Fibroblast of skin of left quadriceps (primary cell): Measurements from ENCODE around the gene APLP2.
A peak's percentile ranks its signal among the peaks of the same experiment; 100 is the strongest.

ENCODE experiments used
- DNase-seq, 2 experiments: peaks; one replicate each; pipeline ENCODE4 v3.0.0-alpha.2; 2013; ENCODE audit warnings: low read depth in 2 of 2

APLP2 gene

DNA sequence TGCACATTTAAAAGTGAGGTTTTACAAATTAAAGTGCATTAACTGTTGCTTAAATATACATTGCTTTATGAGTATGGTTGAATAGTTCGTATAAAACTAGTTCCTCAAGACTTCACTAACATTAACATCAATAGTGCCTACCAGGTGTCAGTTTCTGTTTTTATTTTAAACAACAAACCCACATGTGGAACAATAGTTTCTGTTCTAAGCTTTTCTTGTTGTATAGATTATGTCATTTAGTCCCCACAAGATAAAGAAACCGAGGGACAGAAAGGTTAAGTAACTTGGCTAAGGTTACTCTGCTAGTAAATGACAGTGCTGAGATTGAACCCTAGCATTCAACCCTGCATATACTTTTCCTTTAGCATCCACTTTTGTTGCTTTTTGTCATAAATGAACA is 48.5 kb downstream of the APLP2 start:
- no peak for DNase-seq

DNA sequence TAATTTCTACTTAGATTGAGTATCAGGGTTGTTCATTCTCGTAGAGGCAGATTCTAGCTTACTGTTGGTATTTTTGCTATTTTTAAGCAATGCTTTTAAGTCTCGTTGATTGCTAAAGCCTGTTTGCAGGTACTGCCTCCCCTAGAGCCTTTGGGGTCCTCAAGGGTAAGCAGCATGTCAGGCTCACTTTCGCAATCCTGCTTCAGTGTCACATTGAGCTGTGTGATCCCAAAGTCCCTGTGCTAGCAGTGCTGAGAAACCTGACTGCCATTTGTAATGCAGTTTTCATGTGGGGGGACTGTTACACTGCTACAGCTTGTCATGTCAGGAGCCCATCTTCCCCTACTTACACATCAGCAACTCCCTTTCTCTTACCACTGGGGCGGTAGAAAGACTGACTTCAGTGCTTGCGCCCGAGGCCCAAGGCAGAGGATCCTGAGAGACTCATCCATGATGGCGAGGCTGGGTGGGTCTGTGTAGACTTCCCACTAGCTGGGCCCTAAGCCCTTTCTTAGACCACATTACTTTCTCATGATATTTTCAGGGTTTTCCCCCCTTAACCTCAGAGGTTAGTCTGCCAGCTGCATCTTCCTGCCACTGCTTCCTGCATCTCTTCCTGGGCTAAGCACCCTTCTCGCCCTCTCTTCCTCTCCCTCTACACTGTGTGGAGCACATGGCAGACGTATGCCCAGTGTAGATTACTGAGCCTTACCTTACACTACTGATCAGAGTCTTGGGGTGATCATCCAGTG is 49.1 kb downstream of the APLP2 start:
- no peak for DNase-seq

DNA sequence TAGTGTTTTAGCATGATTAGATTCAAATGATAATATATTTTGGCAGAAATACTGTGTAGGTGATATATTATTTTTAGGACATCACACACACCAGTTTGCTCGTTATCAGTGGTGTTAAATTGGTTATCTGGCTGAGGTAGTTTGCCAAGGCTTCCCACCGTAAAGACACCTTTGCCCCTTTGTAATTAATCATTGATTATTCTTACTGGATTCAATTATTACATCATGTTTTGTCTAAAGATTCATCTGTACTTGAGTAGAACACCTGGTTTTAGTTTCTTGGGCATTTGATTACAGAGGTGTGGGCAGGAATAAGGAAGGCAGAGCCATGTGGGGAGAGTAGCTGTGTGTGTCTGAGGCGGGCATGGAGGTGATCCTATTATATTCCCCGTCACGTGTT is 50.4 kb downstream of the APLP2 start:
- DNase-seq = no peak

DNA sequence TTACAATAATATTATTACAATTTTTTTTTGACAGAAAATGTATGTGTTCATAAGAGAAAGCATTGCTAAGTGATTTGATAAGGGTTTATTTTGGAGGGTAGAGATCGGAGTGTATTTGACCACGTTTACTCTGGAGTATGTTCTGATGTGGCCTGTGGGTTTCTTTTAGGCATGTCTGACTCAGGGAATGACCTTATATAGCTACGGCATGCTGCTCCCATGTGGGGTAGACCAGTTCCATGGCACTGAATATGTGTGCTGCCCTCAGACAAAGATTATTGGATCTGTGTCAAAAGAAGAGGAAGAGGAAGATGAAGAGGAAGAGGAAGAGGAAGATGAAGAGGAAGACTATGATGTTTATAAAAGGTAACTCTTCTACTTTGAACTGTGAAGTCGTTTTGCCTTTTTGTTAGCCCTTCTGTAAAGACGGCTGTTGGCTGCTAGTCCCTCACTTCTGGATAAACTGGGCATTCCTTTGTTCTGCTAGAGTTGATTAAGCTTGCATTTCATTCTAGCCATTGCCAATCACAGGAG is 51.8 kb downstream of the APLP2 start:
- DNase-seq = peak; percentile 54 to 63

- no peak for DNase-seq
These were observed 52.5 kb downstream of the APLP2 start for GRCh38 chr11:130122141-130122575.

GRCh38 chr11:130123414-130124040 is 53.8 kb downstream of the APLP2 start:
- no peak for DNase-seq

DNA sequence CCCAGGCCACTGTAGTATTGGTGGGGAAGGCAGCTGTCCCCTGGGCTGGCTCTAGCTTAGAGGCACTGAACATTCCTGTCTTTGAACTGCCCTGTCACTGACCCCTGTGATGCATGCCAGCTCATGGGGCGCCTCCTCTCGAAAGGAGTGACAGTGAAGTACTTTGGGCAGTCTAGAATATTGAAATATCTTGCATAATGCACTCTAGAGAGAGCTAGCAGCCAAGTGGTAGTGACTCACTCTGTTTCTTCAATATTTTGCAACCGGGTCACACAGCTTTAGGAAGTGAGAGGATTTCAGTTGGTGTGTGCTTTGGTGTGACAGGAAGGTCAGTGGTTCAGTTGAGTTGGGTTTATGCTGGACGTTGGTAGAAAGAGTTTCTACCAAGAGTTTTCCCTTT is 54.4 kb downstream of the APLP2 start:
- peak; percentile 47 to 58 for DNase-seq

- no peak for DNase-seq
These were observed 55.9 kb downstream of the APLP2 start for GRCh38 chr11:130125638-130126037.

DNA sequence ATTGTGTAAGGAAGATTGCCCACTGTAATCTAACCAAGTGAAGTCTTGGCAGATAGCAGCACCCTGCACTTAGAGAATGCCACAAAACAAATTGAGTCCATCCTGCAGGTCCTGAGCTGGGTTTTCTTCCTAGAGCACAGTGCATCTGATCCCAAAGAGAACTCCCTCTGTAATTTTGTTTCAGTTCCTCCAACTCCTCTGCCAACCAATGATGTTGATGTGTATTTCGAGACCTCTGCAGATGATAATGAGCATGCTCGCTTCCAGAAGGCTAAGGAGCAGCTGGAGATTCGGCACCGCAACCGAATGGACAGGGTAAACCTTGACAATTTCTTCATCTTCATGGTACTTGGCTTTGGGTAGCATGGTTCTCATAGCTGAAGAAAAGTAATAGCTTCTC is 56.8 kb downstream of the APLP2 start:
- DNase-seq = no peak

DNA sequence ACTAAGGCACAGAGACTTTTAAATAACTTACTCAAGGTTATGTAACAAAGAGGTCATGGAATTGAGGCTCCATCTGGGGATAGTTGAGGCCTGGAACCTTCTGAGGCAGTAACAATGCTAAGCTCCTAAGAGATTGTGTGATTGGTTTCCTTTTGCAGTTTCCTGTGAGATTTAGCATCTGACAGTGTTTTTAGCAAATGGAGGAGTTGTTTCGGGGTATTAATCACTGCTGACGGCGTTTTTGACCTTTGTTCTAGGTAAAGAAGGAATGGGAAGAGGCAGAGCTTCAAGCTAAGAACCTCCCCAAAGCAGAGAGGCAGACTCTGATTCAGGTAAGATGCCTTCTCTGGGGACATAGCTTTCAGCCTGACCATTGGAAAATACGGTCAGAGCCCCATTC is 57.8 kb downstream of the APLP2 start:
- DNase-seq = no peak

GRCh38 chr11:130128626-130129025 is 58.9 kb downstream of the APLP2 start:
- no peak for DNase-seq

DNA sequence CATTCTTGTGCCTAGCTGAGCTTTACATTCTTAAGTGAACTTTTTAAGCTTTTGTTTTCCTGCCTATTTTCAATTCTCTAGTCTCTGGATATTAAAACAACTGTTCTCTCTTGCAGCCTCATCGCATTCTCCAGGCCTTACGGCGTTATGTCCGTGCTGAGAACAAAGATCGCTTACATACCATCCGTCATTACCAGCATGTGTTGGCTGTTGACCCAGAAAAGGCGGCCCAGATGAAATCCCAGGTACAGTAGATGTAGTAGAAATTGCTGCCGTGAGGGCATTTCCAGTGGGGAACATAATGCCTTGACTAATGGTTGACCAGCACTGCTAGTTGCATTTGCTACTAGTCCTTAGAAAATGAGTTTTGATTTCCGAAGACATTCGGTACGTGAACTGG is 60.2 kb downstream of the APLP2 start:
- no peak for DNase-seq

GRCh38 chr11:130131961-130132850 is 62.5 kb downstream of the APLP2 start:
- DNase-seq = peak; percentile 39 to 41

- no peak for DNase-seq
These were observed 64.0 kb downstream of the APLP2 start for GRCh38 chr11:130133716-130134115.

GRCh38 chr11:130136107-130136506 is 66.4 kb downstream of the APLP2 start:
- no peak for DNase-seq

DNA sequence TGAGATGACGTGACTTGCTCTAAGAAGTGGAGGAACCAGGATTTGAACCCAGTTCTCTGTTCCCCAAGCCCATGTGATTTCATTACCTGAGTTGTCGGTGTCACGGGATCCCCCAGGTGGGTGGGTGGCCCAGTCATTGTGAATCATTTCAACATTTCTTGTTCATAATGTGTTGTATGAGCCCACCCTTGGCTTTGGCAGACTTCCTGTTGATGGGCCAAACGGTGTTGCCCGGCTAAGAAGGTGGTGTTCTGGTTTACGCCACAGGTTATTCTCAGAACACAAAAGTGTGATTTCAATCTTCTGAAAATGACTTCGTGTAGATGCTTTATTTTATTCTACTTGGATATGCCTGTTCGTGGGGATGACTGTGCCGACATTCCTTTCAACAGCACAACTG is 68.3 kb downstream of the APLP2 start:
- DNase-seq = no peak

- DNase-seq = no peak
These were observed 69.7 kb downstream of the APLP2 start for GRCh38 chr11:130139401-130139800.

DNA sequence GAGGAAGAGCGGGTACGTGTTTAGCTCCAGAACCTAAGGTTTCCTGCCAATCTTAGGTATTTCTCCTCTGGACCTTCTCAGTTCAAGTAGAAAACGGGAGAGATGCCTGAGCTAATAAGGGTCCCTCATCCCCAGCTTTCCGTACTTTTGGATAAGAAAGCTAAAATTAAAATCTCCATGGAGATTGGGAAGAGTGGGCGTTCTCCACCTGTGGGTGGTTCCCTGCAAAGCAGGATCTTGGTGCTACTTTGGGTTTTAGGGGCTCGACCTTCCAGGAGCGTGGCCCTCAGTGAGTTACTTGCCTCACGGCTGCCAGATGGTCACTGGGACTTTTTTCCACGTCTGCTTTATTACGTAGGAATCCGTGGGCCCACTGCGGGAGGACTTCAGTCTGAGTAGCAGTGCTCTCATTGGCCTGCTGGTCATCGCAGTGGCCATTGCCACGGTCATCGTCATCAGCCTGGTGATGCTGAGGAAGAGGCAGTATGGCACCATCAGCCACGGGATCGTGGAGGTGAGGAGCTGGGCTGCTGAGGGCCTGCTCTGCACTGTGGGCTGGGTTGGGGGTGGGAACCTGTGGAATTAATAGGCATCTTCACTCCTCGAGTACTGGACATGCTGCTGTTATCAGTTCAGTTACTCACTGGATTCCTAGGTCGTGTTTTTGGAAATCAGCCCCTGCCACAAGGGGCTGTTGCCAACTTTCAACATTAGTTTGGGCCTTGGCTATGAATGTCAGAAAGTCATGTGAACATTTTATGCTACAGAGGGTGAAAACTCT is 72.1 kb downstream of the APLP2 start:
- DNase-seq = no peak

GRCh38 chr11:130144141-130144540 is 74.4 kb downstream of the APLP2 start:
- DNase-seq = no peak

DNA sequence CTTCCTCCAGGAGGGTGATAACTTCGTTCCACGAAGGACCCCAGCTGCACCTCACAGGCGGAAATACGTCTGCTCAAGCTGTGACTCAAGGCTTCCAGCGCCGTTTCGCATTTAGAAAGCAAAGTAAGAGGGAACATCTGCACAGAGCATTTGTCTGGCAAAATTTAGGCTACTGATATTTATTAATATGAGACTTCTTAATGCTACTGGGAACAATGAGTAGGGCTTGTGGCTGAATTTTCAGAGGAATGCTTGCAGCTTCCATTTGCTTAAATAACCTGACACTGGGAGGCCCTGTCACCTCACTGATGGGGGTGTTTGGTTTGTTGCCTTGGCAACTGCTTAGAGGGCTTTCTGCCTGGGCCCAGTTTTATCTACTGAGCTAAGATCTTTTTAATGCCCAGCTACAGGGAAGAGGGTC is 75.2 kb downstream of the APLP2 start:
- DNase-seq = no peak

- no peak for DNase-seq
These were observed 75.7 kb downstream of the APLP2 start for GRCh38 chr11:130145311-130145812.
